OCI-LY1 (cell line): ENCODE data around the gene CLEC9A.

ENCODE experiments used
- H2AFZ ChIP-seq: fragments of 200-600 bp; sonication (generic), shearing (Covaris generic); 2 replicates; pipeline ENCODE4 v1.6.0; 2014; ENCODE audit warnings: antibody characterized with exemption, mild to moderate bottlenecking, low read length
- H3F3A ChIP-seq: fragments of 200-600 bp; sonication (generic), shearing (Covaris generic); 2 replicates; pipeline ENCODE4 v1.6.0; 2014; ENCODE audit warnings: mild to moderate bottlenecking, antibody characterized with exemption, low read length, moderate library complexity; ENCODE audit not compliant: insufficient read depth
- H3K27ac ChIP-seq: fragments of 200-600 bp; sonication (generic); 2 replicates; pipeline ENCODE4 v1.5.1; 2014; ENCODE audit warnings: low read length, mixed run types, mild to moderate bottlenecking, low read depth; ENCODE audit not compliant: poor library complexity, severe bottlenecking
- H3K27me3 ChIP-seq: fragments of 200-600 bp; sonication (generic); 2 replicates; pipeline ENCODE4 v1.6.0; 2014; ENCODE audit warnings: antibody characterized with exemption, mild to moderate bottlenecking, low read length, moderate library complexity; ENCODE audit not compliant: insufficient read depth
- H3K36me3 ChIP-seq: fragments of 200-600 bp; sonication (generic); 2 replicates; pipeline ENCODE4 v1.6.1; 2014; ENCODE audit warnings: mild to moderate bottlenecking, antibody characterized with exemption, low read length, moderate library complexity, mixed read lengths; ENCODE audit not compliant: insufficient read depth
- H3K4me1 ChIP-seq: fragments of 200-600 bp; sonication (generic); 2 replicates; pipeline ENCODE4 v1.5.1; 2014; ENCODE audit warnings: mild to moderate bottlenecking, low read length, moderate library complexity; ENCODE audit not compliant: insufficient read depth, severe bottlenecking
- H3K4me2 ChIP-seq: fragments of 200-600 bp; sonication (generic), shearing (Covaris generic); 2 replicates; pipeline ENCODE4 v1.6.1; 2014; ENCODE audit warnings: low read length
- H3K4me3 ChIP-seq: fragments of 200-600 bp; sonication (generic); 2 replicates; pipeline ENCODE4 v1.5.1; 2014; ENCODE audit warnings: low read length, low read depth, mild to moderate bottlenecking, mixed read lengths; ENCODE audit not compliant: poor library complexity, severe bottlenecking
- H3K79me2 ChIP-seq: fragments of 200-600 bp; shearing (Covaris generic); 2 replicates; pipeline ENCODE4 v1.6.1; 2016; ENCODE audit warnings: mixed run types, low read length, mixed read lengths; ENCODE audit not compliant: insufficient read depth
- H3K9ac ChIP-seq: fragments of 200-600 bp; sonication (generic), shearing (Covaris generic); 2 replicates; pipeline ENCODE4 v1.6.1; 2014; ENCODE audit warnings: mild to moderate bottlenecking, low read length, mixed read lengths
- H3K9me2 ChIP-seq: fragments of 200-600 bp; sonication (generic), shearing (Covaris generic); 2 replicates; pipeline ENCODE4 v1.6.1; 2014; ENCODE audit warnings: low read depth, mild to moderate bottlenecking, low read length, mixed read lengths
- H3K9me3 ChIP-seq: fragments of 200-600 bp; shearing (Covaris generic); 2 replicates; pipeline ENCODE4 v1.6.1; 2014; ENCODE audit warnings: low read length, mixed read lengths
- H4K20me1 ChIP-seq: fragments of 200-600 bp; sonication (generic), shearing (Covaris generic); 2 replicates; pipeline ENCODE4 v1.6.0; 2016; ENCODE audit warnings: mild to moderate bottlenecking, low read length; ENCODE audit not compliant: insufficient read depth
- CTCF ChIP-seq: fragments of 200-600 bp; sonication (generic), shearing (Covaris generic); IDR thresholded peaks from 2 replicates; pipeline ENCODE4 v1.5.1; 2017; ENCODE audit warnings: mild to moderate bottlenecking, antibody characterized with exemption, low read length, moderate library complexity, mixed read lengths
- EZH2 ChIP-seq: fragments of 200-600 bp; sonication (generic), shearing (Covaris generic); IDR thresholded peaks from 2 replicates; pipeline ENCODE4 v1.8.0; 2017; ENCODE audit warnings: borderline replicate concordance, mixed run types, mild to moderate bottlenecking, antibody characterized with exemption, low read length, moderate library complexity, mixed read lengths

The CLEC9A gene

DNA sequence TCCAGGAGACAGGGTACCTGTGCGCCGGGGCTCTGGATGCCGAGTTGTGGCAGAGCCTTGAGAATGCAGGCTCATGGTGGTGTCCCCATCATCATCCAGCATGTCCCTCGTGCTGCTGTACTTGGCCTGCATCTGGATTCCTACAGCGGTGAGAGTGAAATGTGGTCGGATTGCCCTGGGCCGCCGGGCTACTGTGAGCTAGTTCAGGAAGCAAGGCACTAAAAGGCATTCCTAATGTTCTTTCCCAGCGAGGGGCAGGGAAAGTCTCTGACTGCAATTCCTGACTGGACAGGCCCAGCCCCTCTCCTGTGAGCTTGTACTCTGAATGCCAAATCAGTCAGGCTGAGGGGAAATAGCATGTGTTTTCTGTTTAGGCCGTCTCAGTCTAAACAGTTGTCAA, 68.3 kb downstream of the CLEC9A start, which contains the start of gene CLEC1A:
Gene CLEC1A (minus strand): TSS at position 195 of the 400 bp plus-strand sequence. CDS start 63 bp downstream, at position 132.
- Histone ChIP-seq H2AFZ (no peak within 1 kb of the TSS), H3K4me1 (no peaks in the 10 kb centered on the region)

GRCh38 chr12:10101042-10101579, 70.6 kb downstream of the CLEC9A start:
- Histone ChIP-seq H4K20me1 (no peaks in the 10 kb centered on the region), H3K9me3 (no peaks in the 10 kb centered on the region), H2AFZ (no peak overlapping the region), H3K4me3 (no peak overlapping the region), H3K36me3 (no peaks in the 10 kb centered on the region), H3F3A (no peaks in the 10 kb centered on the region), H3K27ac (no peak overlapping the region), H3K27me3 (no peaks in the 10 kb centered on the region; the same call in 1 of the 2 replicates), H3K79me2 (no peaks in the 10 kb centered on the region), H3K9ac (no peak overlapping the region), H3K9me2 (no peaks in the 10 kb centered on the region), H3K4me1 (no peaks in the 10 kb centered on the region), H3K4me2 (no peak overlapping the region)
- TF ChIP-seq EZH2: no peak
- TF ChIP-seq CTCF: no peak

More for the DNA sequence above, 68.3 kb downstream of the CLEC9A start, which contains the start of gene CLEC1A:
- Histone ChIP-seq H3K27ac (no peak within 1 kb of the TSS), H3K9me3 (no peaks in the 10 kb centered on the region), H3K79me2 (no peaks in the 10 kb centered on the region), H3K4me3 (no peak within 1 kb of the TSS), H3K36me3 (no peaks in the 10 kb centered on the region), H3K9me2 (no peaks in the 10 kb centered on the region), H3K4me2 (no peak within 1 kb of the TSS), H3K9ac (no peak within 1 kb of the TSS), H3K27me3 (no peaks in the 10 kb centered on the region; the same call in 1 of the 2 replicates), H4K20me1 (no peaks in the 10 kb centered on the region), H3F3A (no peaks in the 10 kb centered on the region)
- TF ChIP-seq CTCF (no peak), EZH2 (no peak)

DNA sequence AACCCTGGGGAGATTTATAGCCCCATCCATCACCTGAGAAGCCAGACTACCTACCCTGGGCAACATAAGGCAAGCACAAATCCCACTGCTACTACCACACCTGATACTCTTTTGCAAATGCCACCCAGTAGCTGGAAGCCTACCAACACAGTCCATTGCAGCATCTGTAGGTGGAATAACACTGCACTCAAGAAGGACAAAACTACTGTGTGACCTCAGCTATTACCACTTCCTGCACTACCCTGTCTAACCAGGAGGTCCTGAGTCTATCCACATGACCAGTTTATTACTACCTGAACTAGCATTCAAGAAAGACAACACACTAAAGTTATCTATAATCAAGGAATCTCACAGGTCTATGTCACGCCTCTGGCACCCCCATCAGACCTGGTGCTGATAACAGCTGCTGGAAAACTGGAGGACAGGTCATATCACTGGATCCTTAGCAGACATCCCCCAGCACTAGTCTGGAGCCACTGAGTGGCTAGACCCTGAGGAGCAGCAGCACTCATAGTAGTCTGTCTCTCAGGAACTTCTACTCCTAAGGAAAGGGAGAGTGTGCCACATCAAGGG, 71.3 kb downstream of the CLEC9A start:
- H3K27ac ChIP-seq: no peak overlapping the region
- H3K27me3 ChIP-seq: no peaks in the 10 kb centered on the region; the same call in 1 of the 2 replicates
- H3F3A ChIP-seq: no peaks in the 10 kb centered on the region
- H3K9me3 ChIP-seq: no peaks in the 10 kb centered on the region
- H4K20me1 ChIP-seq: no peaks in the 10 kb centered on the region
- TF ChIP-seq EZH2 (no peak), CTCF (no peak)
- no peak overlapping the region for H3K4me3 ChIP-seq
- no peaks in the 10 kb centered on the region for H3K4me1 ChIP-seq
- H2AFZ ChIP-seq: no peak overlapping the region
- no peaks in the 10 kb centered on the region for H3K36me3 ChIP-seq
- H3K4me2 ChIP-seq: no peak overlapping the region
- H3K79me2 ChIP-seq: no peaks in the 10 kb centered on the region
- H3K9me2 ChIP-seq: no peaks in the 10 kb centered on the region
- H3K9ac ChIP-seq: no peak overlapping the region
